HUES48 (cell line): ENCODE results near the gene PRR23C.

Experiments used
- H3K27ac ChIP-seq: one replicate; pipeline ENCODE4 v1.7.0; 2013; ENCODE audit warnings: low read depth, low read length, inconsistent platforms
- H3K27me3 ChIP-seq: 2 replicates; pipeline ENCODE4 v1.6.1; 2013; ENCODE audit warnings: mild to moderate bottlenecking, low read length; ENCODE audit not compliant: control insufficient read depth, insufficient read depth
- H3K36me3 ChIP-seq: 2 replicates; pipeline ENCODE4 v1.6.1; 2013; ENCODE audit warnings: low read length; ENCODE audit not compliant: control insufficient read depth, insufficient read depth
- H3K4me1 ChIP-seq: 2 replicates; pipeline ENCODE4 v1.6.1; 2013; ENCODE audit warnings: mild to moderate bottlenecking, low read length; ENCODE audit not compliant: control insufficient read depth, insufficient read depth
- H3K4me3 ChIP-seq: 2 replicates; pipeline ENCODE4 v1.5.1; 2013; ENCODE audit warnings: mild to moderate bottlenecking, low read depth, low read length
- H3K9ac ChIP-seq: 2 replicates; pipeline ENCODE4 v1.6.1; 2013; ENCODE audit warnings: mild to moderate bottlenecking, low read depth, low read length, moderate library complexity
- H3K9me3 ChIP-seq: 2 replicates; pipeline ENCODE4 v1.6.1; 2013; ENCODE audit warnings: low read length; ENCODE audit not compliant: control insufficient read depth, insufficient read depth

PRR23C gene

DNA sequence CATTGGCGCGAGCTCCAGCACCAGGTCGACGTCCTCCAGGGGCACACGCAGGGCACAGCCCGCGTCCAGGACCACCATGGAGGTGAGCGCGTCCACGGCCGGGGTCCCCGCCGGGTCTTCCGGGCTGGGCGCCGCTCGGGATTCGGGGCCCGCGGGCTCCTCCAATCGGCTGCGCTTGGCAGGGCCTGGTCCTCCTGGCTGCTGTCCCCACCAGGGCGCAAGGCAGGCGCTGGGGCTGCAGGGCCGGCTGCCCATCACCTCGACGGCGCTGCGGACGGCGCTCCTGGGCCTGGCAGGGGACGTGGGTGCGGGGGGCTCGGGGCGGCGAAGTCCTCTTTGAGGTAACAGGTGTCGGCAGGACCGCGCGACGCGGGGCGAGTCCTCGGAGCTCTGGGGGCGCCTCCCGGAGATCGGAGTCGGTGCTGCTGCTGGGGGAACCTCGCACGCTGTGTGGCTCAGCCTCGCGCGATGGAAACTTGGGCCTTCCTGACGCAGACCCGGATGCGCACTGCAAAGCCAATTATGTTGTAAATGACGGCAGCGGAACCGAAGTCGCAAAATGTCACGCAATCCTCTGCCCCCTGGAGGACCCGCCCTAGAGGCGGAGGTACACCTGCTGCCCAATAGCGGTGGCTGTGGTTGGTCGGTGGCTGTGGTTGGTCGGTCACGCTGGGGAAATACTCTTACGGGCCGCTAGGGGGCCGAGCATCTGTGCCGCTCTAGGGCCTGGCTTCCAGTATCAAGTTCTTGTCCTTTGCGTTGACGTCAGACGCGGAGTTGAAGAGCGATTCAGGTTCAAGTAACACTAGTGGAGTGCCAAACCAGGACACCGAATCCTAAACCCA lies at the start of gene PRR23C:
TSS of gene PRR23C (minus strand) at position 527 of the 845 bp plus-strand sequence. CDS start at position 255, 272 bp downstream.
- Histone ChIP-seq H3K4me1 (no peaks in the 10 kb centered on the region), H3K9ac (no peak within 1 kb of the TSS), H3K4me3 (no peak within 1 kb of the TSS), H3K27me3 (no peaks in the 10 kb centered on the region), H3K27ac (no peak within 1 kb of the TSS), H3K9me3 (peaks cover 3% of the 10 kb centered on the region; the same call in 1 of the 2 replicates), H3K36me3 (no peaks in the 10 kb centered on the region)

DNA sequence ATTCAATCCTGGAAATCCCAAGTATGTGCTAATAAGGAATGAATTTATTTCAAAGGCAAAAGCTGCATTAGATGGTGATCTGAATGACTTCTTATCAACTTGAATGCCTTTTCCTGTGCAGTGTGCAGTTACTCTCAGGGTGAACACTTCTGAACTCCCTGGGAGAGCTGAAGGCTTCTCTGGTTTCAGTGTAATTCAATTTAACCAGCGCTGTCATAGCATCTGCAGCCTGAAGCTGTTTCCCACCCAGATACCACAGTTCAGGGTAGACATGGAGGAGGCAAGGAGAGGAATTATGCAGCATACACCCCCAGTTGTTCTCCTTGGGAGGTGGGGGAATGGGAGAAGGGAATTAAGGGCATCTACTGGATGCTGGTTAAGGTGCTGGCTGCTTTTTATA lies 49.1 kb upstream of the PRR23C start:
- Histone ChIP-seq H3K4me3 (no peak overlapping the region), H3K9ac (no peak overlapping the region), H3K27me3 (no peaks in the 10 kb centered on the region), H3K27ac (no peak overlapping the region), H3K4me1 (no peaks in the 10 kb centered on the region), H3K9me3 (peaks cover 11% of the 10 kb centered on the region), H3K36me3 (no peaks in the 10 kb centered on the region)

DNA sequence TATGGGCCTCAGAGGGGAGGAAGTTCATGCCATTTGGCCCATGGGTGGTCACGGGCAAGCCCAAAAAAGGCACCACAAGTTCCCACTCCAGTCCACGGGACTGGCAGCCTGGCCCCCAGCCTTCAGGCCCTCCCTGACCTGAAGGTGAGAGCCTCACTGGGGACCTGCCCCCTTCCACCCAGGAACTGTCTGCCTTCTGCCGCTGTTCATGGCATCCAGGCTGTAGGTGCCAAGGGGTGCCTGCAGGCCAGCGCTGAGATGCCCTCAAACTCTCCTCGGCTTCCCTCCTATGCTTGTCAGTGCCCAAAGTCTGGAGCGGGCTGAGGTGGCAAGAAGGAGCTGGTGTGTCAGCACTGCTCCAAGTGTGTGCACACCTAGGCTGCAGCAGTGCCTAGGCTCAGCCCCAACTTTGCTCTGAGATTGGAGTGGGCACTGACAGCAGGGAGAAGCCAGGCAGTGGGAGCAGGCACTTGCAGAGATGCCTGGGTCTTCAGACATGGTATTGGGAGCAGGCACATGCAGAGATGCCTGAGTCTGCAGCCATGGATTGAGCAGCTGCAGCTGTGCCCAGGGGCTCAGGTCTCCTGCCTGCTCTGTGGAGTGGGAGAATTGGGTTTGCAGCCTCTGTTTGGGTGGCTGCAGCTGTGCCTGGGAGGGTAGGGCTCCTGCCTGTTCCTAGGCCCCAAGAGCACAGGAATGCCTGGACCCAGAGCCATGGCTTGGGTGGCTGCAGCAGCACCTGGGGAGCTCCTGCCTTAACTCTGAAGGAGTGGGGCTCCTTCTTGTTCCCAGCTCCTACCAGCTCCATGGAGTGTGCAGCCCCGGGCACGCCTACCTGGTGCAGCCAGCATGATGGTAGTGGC lies 44.0 kb upstream of the PRR23C start:
- no peak overlapping the region for H3K9ac ChIP-seq
- H3K36me3 ChIP-seq, result no peaks in the 10 kb centered on the region
- peaks cover 11% of the 10 kb centered on the region for H3K9me3 ChIP-seq
- no peak overlapping the region for H3K4me3 ChIP-seq
- H3K27ac ChIP-seq, result no peak overlapping the region
- no peaks in the 10 kb centered on the region for H3K27me3 ChIP-seq
- no peaks in the 10 kb centered on the region for H3K4me1 ChIP-seq

DNA sequence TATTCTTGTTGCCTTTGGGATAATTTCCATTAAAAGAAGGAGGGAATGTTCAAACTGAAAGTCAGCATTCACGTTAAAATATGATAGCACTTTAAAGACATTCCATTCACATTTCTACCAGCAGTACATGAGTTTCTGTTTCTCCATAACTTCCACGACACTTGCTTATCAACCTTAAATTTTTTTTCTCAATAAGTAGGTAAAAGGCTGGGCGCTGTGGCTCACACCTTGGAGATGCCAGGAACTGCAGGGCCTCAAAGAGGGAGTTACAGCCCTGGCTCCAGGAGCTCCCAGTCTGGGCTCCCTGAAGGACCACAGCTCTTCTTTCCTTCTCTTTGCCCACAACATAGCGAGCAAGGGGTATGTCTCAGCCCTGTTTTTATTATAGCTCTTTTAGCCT lies 42.9 kb upstream of the PRR23C start:
- no peak overlapping the region for H3K4me3 ChIP-seq
- H3K9ac ChIP-seq, result no peak overlapping the region
- H3K27ac ChIP-seq, result no peak overlapping the region
- H3K9me3 ChIP-seq, result peaks cover 11% of the 10 kb centered on the region
- no peaks in the 10 kb centered on the region for H3K27me3 ChIP-seq
- no peaks in the 10 kb centered on the region for H3K4me1 ChIP-seq
- no peaks in the 10 kb centered on the region for H3K36me3 ChIP-seq

DNA sequence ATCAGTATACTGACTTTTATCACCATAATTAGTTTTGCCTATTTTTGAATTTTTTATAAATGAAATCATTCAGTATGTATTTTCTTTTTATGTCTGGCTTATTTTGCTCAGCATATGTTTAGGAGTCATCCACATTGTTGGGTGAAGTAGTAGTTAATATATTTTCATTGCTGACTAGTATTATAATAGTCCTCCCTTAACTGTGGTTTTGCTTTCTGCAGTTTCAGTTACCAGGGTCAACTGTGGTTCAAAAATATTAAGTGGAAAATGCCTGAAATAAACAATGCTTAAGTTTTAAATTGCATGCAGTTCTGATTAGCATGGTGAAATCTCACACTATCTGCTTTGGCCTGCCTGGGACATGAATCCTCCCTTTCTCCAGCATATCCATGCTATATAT lies 39.5 kb upstream of the PRR23C start:
- Histone ChIP-seq H3K27me3 (no peaks in the 10 kb centered on the region), H3K9ac (no peak overlapping the region), H3K36me3 (no peaks in the 10 kb centered on the region), H3K4me3 (no peak overlapping the region), H3K27ac (no peak overlapping the region), H3K9me3 (no peaks in the 10 kb centered on the region; the same call in 1 of the 2 replicates), H3K4me1 (no peaks in the 10 kb centered on the region)

DNA sequence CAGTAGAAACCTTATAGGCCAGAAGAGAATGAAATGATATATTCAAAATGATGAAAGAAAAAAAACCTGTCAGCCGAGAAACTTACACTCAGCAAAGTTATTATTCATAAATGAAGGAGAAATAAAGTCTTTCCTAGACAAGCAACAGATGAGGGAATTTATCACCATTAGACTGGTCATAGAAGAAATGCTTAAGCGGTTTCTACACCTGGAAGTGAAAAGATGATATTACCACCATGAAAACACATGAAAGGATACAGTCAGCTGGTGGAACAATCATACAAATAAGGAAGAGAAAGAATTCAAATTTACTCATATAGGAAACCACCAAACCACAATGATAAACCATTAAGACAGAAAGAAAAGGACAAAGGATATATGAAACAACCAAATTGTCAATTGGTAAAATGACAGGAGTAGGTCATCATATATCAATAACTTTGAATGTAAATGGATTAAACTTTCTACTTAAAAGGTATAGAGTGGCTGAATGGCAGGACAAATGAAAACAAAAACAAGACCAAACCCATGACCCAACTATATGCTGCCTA lies 29.9 kb upstream of the PRR23C start:
- no peaks in the 10 kb centered on the region for H3K9me3 ChIP-seq
- H3K9ac ChIP-seq, result no peak overlapping the region
- no peak overlapping the region for H3K27ac ChIP-seq
- no peaks in the 10 kb centered on the region for H3K27me3 ChIP-seq
- H3K36me3 ChIP-seq, result no peaks in the 10 kb centered on the region
- no peak overlapping the region for H3K4me3 ChIP-seq
- H3K4me1 ChIP-seq, result no peaks in the 10 kb centered on the region

DNA sequence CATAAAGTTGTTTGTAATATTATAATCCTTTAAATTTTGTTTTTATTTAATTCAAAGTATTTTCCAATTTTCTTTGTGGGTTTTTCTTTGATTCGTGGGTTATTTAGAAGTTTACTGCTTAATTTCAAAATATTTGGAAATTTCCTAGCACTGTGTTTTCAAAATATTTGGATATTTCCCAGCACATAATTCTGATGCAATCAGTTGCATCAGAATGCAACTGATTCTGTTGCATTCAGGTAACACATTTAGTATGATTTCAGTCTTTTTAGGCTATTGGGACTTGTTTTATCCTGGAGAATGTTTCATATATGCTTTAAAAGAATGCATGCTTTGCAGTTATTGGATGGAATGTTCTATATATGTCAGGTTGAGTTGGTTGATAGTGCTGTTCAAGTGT lies 18.2 kb upstream of the PRR23C start:
- H3K27ac ChIP-seq, result no peak overlapping the region
- no peaks in the 10 kb centered on the region for H3K36me3 ChIP-seq
- no peaks in the 10 kb centered on the region for H3K9me3 ChIP-seq
- H3K9ac ChIP-seq, result no peak overlapping the region
- no peaks in the 10 kb centered on the region for H3K4me1 ChIP-seq
- H3K27me3 ChIP-seq, result no peaks in the 10 kb centered on the region
- H3K4me3 ChIP-seq, result no peak overlapping the region

DNA sequence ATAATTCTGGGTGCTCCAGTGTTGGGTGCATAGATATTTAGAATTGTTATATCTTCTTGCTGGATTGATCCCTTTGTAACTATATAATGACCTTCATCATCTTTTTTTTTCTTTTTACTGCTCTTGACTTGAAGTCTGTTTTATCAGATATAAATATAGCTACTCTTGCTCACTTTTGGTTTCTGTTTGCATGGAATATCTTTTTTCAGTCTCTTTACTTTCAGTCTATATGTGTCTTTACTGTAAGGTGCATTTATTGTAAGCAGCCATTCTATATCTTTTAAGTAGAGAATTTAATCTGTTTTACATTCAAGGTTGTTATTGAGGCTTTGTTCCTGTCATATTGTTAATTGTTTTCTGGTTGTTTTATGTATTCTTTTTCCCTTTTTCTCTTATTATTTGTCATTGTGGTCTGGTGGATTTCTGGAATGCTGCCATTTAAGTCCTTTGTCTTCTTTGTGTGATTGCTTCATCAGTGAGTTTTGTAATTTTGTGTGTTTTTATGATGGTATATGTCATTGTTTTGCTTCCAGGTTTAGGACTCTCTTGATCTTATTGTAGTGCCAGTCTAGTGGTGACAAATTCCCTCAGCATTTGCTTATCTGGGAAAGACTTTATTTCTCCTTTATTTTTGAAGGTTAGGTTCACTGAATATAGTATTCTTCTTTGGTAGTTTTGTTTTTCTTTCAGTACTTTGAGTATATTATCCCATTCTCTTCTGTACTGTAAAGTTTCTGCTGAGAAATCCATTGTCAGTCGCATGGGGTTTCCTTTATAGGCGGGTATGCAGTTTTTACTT lies 8.3 kb upstream of the PRR23C start:
- Histone ChIP-seq H3K27me3 (no peaks in the 10 kb centered on the region), H3K4me3 (no peak overlapping the region), H3K9me3 (no peaks in the 10 kb centered on the region)

DNA sequence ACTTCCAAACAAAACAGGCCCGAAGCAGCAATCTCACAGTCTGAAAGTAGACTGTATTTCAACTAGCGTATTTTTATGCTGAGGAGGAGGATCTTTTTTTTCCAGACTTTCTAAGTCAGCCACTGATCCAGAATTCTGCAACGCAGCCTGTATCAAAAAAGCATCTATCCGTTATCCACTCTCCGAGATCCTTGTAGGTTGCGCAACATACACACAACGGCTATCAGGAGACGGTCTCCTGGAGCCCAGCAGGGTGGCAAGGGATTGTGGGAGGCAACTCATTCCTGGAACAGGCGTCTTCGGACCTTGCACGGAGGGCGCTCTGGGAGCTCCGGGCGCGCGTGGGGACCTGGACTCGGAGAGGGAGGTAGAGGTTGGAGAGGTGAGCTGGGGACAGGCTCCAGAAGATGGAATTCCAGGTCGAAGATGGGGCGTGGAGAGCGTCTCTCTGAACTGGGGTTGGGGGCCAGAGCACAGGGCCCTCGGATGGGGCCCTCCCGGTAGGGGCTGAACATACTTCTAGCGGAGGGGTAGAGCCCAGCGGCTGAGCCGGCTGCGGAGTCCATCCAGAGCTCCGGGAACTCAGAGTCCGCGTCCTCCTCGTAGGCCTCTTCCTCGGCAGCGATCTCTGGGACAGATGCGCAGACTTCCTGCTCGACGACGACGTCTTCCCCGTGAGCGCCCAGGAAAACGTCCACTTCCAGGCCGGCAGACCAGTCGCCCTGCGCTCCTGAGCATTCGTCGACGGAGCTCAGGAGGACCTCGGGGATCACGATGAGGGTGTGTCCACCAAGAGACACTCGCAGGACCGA lies 932 bp downstream of the PRR23C start:
- Histone ChIP-seq H3K9ac (no peak overlapping the region), H3K9me3 (peaks cover 3% of the 10 kb centered on the region; the same call in 1 of the 2 replicates), H3K27ac (no peak overlapping the region), H3K4me1 (no peaks in the 10 kb centered on the region), H3K27me3 (no peaks in the 10 kb centered on the region), H3K36me3 (no peaks in the 10 kb centered on the region), H3K4me3 (no peak overlapping the region)

More for the DNA sequence above, 8.3 kb upstream of the PRR23C start:
- Histone ChIP-seq H3K9ac (no peak overlapping the region), H3K27ac (no peak overlapping the region), H3K4me1 (no peaks in the 10 kb centered on the region), H3K36me3 (no peaks in the 10 kb centered on the region)

DNA sequence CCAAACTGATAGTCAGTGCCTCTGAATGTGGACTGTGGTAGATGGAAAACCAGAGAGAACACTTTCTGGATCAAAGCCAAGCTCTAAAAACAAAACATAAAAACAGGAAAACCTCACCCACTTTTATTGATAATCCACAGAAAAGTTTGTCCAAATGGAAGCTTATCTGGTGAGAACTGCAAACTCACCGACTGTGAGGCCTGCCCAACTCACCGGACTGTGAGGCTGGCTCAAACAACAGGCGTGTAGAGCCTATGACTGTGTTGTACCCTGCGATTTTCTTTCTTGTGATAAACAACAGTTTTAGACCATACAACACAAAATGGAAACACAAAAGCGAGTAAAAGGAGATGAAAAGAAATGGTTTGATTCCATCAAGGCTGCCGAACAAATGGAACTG lies 7.2 kb downstream of the PRR23C start:
- Histone ChIP-seq H3K27ac (no peak overlapping the region), H3K36me3 (no peaks in the 10 kb centered on the region), H3K9me3 (no peaks in the 10 kb centered on the region), H3K4me3 (no peak overlapping the region), H3K4me1 (no peaks in the 10 kb centered on the region), H3K27me3 (no peaks in the 10 kb centered on the region), H3K9ac (no peak overlapping the region)
